ENCODE data around the gene UTS2R.
"Not testable (repeated sequence)": the region's sequence is repeated elsewhere in the genome, so short reads cannot be mapped to it uniquely, and the experiment has no call there.

UTS2R gene

GRCh38 chr17:82334204-82334621 lies 37.4 kb upstream of the UTS2R start:
- DNase-seq (ENCODE audit: low read depth in 3 of 3) = no peak

GRCh38 chr17:82334622-82335394 lies 36.8 kb upstream of the UTS2R start:
- no peak for DNase-seq (ENCODE audit: low read depth in 3 of 3)

- DNase-seq (ENCODE audit: low read depth in 3 of 3) = no peak
Observed at GRCh38 chr17:82338858-82339633, 32.5 kb upstream of the UTS2R start.

DNA sequence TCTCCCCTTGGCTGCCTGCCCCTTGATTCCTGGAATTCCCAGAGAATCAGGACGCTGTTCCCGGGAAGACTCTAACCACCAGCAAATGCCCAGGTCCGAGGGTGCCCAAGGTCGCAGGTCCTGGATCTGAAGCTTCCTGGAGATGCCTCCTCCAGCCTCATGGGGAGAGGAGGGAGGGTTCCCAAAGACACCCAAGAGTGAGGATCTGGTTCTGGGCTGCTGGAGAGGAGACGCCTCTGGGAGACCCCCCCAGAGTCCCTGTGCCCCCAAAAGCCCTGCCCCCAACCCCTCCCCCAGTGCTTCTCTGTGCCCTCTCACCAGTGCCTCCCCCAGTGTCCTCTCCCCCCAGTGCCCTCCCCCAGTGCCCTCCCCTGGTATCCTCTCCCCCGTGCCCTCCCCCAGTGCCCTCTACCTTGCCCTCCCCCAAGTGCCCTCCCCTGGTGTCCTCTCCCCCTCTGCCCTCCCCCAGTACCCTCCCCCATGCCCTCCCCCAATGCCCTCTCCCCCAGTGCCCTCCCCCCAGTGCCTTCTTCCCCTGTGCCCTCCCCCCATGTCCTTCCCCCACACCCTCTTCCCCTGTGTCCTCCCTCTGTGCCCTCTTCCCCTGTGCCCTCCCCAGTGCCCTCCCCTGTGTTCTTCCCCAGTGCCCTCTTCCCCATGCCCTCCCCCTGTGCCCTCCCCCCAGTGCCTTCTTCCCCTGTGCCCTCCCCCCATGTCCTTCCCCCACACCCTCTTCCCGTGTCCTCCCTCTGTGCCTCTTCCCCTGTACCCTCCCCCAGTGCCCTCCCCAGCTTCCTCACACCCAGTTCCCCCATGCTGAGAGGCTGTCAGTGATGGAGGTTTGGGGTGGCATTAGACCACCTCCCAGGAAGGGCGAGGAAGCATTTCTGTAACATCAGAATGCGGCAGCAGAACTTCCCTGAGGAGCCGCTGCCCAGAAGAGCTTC lies 31.7 kb upstream of the UTS2R start:
- DNase-seq (ENCODE audit: low read depth in 3 of 3) = no peak

- DNase-seq (ENCODE audit: low read depth in 3 of 3) = no peak
Observed at GRCh38 chr17:82342361-82343079, 29.0 kb upstream of the UTS2R start.

DNA sequence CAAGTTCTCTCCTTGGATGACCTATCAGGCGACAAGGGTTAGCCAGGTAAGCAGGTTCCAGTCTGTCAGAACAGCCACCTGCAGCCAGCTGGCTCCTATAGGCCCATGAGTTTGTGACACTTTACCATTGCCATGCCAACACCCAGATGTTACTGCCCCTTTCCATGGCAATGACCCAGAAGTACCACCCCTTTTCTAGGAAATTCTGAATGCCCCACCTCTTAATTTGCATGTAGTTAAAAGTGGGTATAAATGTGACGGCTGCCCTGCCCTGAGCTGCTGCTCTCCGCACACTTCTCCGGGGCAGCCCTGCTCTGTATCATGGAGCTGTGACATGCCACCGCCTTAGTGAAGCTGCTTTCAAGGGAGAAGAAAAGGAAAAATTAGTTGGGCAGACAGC lies 28.0 kb upstream of the UTS2R start:
- DNase-seq (ENCODE audit: low read depth in 3 of 3) = no peak

DNA sequence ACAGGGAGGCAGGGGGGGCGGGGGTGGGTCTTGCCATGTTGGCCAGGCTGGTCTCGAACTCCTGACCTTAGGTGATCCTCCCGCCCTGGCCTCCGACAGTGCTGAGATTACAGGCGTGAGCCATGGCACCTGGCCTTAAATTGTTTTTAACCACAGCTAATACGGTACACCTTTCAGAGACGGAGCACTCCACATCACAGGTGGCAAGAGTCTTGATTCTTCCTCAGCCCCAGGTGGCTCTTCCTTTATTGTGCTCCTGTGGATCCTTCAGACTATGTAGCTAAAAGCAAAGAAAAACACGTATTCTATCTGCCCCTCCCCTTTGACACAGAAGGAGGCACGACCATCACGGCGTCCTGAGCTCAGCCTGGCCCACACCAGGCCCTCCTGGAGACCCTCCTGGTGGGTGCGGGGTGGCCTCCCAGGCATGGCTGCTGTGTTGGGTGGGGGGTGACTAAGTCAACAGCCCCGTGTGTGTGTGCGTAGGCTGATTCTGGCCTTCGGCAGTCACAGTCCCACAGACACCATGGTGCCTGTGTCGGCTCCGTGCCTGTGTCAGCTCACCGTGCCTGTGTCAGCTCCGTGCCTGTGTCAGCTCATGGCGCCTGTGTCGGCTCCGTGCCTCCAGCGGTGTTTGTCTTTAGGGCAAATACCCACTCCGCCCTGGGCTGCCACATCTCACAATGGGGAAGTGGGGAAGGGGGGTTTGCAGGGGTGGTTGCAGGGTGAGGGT lies 27.2 kb upstream of the UTS2R start:
- DNase-seq (ENCODE audit: low read depth in 3 of 3) = no peak

- DNase-seq (ENCODE audit: low read depth in 3 of 3) = no peak
Observed at GRCh38 chr17:82345151-82345976, 26.2 kb upstream of the UTS2R start.

DNA sequence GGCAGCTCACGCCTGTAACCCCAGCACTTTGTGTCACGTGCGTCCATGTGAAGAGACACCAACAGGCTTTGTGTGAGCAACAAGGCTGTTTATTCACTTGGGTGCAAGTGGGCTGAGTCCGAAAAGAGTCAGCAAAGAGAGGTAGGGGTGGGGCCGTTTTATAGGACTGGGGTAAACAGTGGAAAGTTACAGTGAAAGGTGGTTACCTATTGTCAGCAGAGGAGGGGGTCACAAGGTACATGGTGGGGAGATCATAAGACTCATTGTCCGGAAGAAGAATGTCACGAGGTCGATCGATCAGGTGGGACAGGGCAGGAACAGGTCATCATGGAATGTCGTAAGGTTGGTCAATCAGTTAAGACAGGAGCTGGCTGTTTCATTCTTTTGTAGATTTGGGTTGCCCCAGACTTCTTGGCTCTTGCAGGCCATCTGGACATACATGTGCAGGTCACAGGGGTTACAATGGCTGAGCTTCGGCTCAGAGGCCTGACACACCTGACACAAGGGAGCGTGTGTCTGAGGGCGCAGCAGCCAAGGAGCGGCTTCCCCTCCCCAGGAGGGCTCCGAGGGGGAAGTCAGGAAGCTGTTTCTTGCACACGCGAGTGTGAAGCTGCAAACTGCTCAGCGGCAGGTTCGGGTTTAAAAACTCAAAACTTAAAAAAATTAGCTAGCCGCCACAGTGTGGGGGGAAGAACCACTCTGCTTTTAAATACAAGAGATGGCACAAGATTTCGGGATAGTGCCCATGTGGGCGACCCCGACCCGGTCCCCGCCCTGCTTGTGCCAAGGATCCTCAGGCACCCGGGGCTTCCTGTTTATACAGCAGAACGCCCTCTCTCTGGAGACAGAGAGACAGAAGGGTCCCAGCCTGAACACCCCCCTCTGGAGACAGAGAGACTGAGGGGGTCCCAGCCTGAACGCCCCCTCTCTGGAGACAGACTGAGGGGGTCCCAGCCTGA lies 24.9 kb upstream of the UTS2R start:
- DNase-seq (ENCODE audit: low read depth in 3 of 3) = no peak

DNA sequence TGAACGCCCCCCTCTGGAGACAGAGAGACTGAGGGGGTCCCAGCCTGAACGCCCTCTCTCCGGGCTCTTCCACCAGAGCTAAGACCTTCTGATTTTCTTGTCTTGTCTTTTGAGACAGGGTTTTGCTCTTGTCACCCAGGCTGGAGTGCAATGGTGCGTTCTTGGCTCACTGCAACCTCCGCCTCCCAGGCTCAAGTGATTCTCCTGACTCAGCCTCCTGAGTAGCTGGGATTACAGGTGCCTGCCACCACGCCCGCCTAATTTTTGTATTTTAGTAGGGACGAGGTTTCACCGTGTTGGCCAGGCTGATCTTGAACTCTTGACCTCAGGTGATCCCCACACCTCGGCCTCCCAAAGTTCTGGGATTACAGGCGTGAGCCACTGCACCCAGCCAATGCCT lies 23.6 kb upstream of the UTS2R start:
- DNase-seq (ENCODE audit: low read depth in 3 of 3) = not testable (repeated sequence)

DNA sequence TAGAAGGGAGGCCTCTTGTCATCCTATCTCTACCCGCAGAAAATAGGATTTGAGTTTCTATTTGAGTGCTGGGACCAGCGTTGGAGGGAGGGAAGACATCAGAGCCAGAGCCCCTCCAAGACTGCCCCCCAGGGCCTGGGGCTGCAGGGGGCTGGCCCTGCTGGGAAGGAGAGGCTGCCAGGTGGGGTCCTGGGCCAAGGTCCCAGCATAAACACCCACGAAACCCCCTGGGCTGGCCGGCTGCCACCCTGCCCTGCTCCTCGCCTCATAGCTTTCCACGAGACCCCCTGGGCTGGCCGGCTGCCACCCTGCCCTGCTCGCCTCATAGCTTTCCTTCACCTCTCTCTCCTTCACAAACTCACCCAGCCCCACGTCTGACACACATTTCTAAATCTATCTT lies 23.1 kb upstream of the UTS2R start:
- DNase-seq (ENCODE audit: low read depth in 3 of 3) = no peak

DNA sequence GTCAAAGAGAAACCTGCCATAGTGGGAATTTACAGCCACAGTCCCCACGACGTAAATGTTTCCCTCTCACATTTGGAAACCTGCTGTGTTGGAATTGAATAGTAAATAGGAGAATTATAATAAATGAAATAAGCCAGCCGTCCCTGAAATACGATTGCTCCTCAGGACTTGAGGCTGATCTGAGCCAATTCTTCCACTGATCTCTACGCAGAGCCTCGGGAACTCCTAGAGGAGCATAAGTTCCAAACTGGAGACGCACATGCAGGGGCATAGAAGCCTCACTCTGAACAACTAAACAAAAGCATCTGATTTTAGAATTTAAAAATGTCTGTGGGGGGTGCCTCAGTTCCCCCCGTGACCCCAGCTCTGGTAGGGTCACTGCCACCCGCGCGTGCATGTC lies 22.7 kb upstream of the UTS2R start:
- DNase-seq (ENCODE audit: low read depth in 3 of 3) = no peak

- DNase-seq (ENCODE audit: low read depth in 3 of 3) = no peak
Observed at GRCh38 chr17:82349287-82349701, 22.3 kb upstream of the UTS2R start.

GRCh38 chr17:82350182-82351030 lies 21.2 kb upstream of the UTS2R start:
- peak in 1 of 3 experiments; percentile 65 for DNase-seq (ENCODE audit: low read depth in 3 of 3)

GRCh38 chr17:82351254-82351712 lies 20.3 kb upstream of the UTS2R start:
- no peak for DNase-seq (ENCODE audit: low read depth in 3 of 3)

GRCh38 chr17:82351713-82352488 lies 19.7 kb upstream of the UTS2R start:
- peak; percentile 68 to 78 (median 69) for DNase-seq (ENCODE audit: low read depth in 3 of 3)

- DNase-seq (ENCODE audit: low read depth in 3 of 3) = no peak
Observed at GRCh38 chr17:82353484-82353883, 18.1 kb upstream of the UTS2R start.

Data from stimulated activated CD4-positive, alpha-beta T cell treated with anti-CD3 and anti-CD28 coated beads, TNF-alpha, amount 100 ng/mL, for 24 hours (primary cell).